ENCODE measurements around the gene NOC4L.
"Not testable (repeated sequence)": the region's sequence is repeated elsewhere in the genome, so short reads cannot be mapped to it uniquely, and the experiment has no call there.

The NOC4L gene

DNA sequence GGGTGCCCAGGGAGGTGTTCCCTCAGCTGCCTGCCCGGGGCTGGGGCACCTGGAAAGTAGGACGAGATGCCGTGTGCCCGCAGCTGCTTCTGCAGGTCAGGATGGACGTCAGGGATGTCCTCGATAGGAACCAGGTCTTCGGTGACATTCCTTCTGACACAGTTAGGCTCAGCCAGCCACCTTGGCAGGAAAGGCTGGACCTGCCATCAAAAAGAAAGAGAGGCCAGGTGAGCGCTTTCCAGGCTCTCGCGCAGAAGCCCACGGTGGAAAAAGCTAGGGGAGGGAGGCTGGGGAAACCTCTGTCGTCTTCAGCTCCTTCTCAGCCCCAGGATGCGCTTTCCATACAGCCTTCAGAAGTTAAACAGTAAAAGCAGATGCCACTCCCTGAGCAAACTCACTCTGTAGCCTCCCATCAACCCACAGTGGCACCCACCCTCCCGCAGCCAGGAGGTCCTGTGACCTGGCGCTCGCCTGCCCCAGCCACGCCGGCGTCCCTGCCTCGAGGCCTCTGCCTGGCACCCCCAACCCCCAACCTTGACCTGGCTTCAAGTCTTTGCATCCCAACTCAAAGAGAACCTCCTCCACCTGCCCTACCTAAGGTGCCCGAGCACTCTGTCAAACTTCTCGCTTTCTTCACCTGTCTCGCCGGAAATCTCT is 1.4 kb upstream of the NOC4L start:
- no peak for DNase-seq (ENCODE audit: low spot score)

DNA sequence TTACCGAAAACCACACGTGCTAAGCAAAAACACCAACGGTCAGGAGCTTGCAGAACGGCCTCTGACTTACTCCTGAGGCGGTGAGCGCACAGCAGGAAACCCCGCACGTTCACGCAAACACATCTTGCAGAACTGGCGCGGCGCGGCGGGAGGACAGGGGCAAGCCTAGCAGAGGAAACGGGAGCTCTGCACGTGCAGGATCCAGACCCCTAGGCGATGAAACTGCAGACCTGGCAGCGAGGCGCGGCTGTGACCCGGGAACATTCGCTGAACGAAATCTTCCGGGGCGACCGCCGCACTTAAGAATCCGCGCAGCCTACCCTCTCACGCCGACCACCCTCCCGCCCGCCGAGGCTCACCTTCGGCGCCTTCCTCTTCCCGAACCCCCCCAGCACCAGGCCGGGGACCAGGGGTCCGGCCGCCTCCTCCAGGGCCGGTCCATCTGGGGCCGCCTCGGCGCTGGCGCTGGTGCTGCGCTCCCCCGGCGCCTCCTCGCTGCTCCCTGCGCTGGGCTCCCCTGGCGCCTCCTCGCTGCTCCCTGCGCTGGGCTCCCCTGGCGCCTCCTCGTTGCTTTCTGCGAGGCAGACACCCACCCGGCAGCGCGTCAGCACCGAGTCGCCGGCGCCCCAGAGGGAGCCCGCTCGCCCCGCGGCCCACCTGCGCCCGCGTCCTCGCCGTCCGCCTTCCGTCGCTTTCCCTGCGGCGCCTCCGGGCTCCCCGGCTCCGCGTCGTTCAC is 753 bp upstream of the NOC4L start:
- no peak for DNase-seq (ENCODE audit: low spot score)

DNA sequence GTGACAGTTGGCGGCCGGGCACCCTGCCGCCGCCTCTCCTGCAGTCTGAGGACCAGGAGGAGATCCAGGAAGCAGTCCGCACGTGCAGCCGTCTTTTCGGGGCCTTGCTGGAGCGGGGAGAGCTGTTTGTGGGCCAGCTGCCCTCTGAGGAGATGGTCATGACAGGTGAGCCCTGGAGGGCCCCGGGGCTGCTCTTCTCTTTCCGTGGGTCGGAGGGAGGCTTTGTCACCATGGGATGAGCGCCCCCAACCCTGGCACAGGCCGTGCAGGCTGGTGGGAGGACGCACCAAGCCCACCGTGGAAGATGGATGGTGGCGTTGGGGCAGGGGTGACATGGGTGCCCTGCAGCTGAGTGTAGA is 532 bp downstream of the NOC4L start:
- DNase-seq (ENCODE audit: low spot score), result no peak

DNA sequence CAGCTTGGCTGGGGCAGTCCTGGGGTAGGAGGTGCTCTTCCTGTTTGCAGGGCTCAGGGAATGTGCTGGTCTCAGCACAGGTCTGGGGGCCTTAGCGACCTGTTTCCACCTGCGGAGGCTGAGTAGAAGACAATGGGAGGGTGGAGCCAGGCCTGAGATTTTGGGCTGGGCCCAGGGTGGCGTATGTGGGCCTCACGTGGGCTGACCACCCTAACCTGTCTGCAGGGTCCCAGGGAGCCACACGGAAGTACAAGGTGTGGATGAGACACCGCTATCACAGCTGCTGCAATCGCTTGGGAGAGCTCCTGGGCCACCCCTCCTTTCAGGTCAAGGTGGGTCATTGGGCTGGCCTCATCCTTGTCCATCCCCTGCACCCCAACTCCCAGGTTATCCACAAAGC is 1.1 kb downstream of the NOC4L start:
- DNase-seq (ENCODE audit: low spot score), result no peak

DNA sequence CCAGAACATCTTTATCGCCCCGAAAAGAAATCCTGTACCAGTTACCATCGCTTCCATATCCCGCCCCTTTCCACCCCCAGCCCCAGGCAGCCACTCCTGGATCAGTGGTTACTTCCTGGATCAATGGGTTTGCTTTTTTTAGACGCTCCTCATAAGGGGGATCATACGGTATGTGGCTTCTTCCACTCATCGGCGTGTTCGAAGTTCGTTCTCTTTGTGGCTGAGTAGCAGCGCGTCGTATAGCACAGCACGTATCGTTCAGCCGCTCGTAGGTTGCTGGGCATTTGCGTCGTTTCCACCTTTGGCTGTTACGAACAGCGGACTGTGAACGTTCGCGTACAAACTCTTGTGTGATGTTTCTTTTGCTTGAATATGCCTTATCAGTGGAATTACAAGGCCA is 1.8 kb downstream of the NOC4L start:
- DNase-seq (ENCODE audit: low spot score), result no peak

DNA sequence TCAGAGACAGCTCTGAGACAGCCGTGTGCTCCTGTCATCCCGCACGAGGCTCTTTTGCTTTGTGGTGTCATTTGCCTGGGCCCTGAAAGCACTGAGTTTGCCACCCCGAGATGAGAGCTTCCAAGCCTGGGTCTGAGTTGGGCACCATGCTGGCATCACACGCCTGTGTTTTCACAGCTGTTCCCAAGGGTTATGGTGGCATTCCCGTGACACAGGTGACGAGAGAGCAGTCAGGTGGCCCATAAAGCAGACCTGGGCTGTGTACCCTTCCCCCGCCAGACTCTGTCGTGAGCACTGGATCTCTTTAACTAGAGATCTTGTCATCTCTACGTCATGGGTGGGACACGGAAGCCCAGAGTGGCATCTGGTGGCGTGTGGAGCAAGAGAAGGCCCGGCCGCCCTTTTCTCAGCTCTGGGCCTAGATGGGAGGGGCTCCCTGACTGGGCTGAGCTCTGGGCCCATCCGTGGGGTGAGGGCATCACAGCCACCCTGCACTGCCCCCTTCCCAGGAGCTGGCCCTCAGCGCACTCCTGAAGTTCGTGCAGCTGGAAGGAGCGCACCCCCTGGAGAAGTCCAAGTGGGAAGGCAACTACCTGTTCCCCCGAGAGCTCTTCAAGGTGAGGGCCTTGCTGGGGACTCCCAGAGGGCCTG is 2.6 kb downstream of the NOC4L start:
- no peak for DNase-seq (ENCODE audit: low spot score)

DNA sequence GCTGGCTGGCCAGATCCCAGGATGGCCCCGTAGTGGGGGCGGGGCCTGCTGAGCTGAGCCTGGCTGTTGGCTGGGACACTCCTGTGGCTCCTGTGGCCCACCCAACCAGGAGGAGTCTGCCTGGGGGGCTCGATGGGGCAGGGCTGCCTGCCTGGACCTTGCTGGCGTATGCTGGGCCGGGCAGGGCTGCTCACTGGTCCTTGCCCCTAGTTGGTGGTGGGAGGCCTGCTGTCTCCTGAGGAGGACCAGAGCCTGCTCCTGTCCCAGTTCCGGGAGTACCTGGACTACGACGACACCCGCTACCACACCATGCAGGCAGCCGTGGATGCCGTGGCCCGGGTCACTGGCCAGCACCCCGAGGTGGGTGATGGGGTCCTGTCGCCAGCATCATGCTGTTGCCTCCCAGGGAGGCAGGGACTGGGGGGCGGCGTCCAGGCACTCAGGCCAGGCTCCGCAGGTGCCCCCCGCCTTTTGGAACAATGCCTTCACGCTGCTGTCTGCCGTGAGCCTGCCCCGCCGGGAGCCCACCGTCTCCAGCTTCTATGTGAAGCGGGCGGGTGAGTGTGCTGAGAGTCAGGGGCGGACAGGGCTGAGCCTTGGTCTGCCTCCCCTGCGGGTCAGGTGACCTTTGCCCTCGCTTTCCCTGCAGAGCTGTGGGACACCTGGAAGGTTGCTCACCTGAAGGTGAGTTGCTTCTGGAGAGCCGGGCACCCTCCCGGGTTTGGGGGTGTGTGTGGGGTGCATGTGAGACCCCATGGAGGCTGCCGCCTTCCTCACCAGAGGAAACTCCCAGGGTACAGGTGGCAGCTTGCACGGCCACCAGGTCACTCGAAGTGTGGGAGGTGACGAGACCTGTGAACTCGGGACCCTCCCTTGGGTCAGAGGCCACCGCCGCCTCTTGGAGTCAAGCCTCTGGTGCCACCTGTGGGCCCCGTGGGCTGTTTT is 3.4 kb downstream of the NOC4L start:
- DNase-seq (ENCODE audit: low spot score), result no peak

DNA sequence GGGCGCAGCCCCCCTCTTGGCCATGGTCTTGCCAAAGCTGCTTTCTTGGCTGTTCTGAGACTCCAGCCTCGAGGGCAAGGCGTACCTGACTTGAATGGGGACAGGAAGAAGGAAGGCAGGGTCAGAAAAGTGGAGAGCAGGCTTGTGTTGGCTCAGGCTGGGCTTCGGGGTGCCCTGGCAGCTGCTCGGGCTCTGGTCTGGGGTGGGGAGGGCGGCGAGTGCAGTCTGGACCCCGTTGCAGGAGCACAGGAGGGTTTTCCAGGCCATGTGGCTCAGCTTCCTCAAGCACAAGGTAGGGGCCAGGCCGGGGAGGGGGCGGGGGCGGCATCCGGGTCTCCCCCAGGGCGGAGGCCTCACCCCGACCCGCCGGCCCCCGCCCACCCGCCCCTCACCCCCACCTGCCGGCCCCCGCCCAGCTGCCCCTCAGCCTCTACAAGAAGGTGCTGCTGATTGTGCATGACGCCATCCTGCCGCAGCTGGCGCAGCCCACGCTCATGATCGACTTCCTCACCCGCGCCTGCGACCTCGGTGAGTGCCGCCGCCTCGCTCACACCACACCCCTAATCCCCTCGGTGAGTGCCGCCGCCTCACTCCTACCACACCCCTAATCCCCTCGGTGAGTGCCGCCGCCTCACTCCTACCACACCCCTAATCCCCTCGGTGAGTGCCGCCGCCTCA is 4.2 kb downstream of the NOC4L start:
- DNase-seq (ENCODE audit: low spot score), result no peak

DNA sequence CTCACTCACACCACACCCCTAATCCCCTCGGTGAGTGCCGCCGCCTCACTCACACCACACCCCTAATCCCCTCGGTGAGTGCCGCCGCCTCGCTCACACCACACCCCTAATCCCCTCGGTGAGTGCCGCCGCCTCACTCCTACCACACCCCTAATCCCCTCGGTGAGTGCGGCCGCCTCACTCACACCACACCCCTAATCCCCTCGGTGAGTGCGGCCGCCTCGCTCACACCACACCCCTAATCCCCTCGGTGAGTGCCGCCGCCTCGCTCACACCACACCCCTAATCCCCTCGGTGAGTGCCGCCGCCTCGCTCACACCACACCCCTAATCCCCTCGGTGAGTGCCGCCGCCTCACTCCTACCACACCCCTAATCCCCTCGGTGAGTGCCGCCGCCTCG is 5.3 kb downstream of the NOC4L start:
- DNase-seq (ENCODE audit: low spot score), result not testable (repeated sequence)

DNA sequence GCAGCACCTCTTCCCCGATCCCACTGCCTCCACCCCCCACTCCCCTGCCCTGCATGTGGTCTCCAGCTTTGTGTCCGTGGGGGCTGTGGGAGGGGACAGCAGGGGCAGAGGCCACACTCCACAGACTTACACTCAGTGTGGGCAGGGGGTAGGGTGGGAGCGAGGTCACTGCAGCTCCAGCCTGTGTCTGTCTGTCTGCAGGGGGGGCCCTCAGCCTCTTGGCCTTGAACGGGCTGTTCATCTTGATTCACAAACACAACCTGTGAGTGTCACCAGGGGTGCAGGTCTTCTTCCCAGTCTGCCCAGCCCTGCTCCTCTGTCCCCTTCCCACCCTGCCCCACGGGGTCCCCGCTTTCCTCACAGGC is 6.5 kb downstream of the NOC4L start:
- DNase-seq (ENCODE audit: low spot score), result no peak

DNA sequence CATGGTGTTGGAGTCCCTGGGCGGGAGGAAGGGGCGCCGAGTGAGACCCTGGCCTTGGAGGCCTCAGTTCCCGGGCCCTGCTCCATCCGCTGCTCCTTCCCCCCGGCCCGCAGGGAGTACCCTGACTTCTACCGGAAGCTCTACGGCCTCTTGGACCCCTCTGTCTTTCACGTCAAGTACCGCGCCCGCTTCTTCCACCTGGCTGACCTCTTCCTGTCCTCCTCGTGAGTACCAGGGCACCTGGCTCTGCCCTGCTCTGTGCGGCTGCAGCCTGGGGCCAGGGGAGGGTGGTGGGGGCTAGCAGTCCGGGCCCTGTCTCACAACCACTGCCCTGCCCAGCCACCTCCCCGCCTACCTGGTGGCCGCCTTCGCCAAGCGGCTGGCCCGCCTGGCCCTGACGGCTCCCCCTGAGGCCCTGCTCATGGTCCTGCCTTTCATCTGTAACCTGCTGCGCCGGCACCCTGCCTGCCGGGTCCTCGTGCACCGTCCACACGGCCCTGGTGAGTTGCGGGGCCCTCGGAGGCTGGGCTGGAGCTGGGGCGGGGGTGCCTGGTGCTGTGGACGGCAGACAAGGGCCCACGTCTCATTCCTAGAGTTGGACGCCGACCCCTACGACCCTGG is 7.0 kb downstream of the NOC4L start:
- DNase-seq (ENCODE audit: low spot score), result no peak

DNA sequence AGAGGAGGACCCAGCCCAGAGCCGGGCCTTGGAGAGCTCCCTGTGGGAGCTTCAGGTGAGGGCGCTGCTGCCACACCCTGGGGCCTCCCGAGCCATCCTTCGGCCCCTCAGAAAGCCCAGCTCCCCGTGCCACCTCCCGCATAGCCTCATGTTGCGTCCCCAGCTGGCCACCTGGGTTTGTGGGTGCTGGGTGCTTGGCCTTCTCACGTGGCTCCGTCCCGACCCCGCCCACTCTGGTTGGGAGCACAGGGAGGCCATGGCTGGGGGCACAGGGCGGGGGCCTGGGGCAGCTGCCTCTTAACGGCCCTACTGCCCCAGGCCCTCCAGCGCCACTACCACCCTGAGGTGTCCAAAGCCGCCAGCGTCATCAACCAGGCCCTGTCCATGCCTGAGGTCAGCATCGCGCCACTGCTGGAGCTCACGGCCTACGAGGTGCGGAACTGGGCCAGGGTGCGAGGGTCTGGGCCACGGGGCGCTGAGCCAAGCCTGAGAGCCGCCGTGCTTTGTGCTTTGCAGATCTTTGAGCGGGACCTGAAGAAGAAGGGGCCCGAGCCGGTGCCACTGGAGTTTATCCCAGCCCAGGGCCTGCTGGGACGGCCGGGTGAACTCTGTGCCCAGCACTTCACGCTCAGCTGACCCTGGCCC is 7.6 kb downstream of the NOC4L start:
- no peak for DNase-seq (ENCODE audit: low spot score)

DNA sequence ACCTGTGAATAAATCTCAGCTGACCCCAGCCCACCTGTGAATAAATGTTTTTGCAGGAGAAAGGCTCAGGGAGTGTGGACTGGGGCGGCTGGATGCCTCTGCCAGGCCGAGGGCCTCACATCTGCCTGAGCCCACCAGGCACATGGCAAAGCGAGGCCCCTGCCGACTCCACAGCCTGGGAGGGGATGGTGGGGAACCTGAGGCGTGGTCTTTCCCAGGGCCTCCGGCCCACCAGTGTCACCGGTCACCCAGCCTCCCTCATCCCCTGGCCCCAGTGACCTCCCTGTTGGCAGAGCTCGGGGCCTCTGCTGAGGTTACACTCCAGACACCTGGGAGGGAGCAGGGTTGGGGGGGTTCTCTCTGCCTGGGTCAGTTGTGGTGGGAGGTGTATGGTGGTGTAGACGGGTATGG is 8.2 kb downstream of the NOC4L start:
- DNase-seq (ENCODE audit: low spot score), result no peak

DNA sequence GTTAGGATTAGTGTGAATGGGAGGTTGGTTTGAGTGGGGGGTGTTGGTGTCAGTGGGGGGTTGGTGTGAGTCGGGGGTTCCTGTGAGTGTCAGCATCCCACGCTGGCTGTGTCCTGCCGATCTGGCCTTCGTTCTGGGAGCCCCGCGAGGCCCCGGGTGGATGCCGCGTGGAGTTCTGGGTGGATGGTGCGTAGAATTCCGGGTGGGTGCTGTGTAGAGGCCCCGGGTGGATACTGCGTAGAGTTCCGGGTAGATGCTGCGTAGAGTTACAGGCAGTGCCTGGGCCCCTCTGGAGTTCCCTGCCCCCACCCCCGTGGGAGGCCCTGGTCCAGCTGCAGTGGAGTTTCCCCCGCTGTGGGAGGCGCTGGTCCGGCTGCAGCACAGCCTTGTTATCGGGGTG is 8.7 kb downstream of the NOC4L start:
- no peak for DNase-seq (ENCODE audit: low spot score)

DNA sequence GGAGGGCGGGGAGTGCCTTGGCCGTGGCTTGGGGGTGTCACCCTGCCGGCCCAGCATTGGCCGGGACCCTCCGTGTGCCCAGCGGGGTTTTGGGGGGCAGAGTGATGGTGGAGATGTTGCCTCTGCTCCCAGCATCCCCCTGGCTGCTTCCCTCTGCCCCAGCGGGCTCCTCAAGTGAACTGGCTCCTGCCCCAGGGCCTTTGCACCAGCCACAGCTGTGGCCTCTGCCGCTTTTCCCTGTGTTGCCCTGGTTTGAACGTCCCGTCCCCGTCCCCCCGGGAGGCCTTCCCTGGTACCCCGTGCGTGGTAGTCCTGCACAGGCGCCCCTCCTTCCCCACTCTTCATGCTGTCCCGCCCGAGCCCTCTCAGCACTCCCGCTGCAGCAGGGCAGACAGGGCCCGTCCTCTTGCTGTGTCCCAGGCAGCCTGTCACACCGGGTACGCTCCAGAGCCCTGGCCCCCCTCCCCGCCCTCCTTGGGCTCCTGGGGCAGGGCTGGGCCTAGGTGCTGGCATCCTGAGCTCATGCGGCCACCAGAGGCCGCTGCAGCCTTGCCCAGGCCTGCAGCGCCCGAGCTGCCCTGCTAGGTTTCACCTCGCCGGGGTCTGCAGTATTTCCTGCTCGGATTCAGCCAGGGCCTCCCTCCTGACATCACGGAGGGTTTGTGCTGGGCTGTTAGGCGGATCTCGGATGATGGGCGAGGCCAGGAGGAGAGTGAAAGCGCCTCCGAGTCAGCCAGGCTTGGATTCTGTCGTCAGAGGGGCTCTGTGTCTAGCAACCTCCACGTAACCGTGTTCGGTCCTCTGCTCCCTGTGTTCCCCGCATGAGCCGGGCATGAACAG is 9.5 kb downstream of the NOC4L start:
- DNase-seq (ENCODE audit: low spot score), result peak; percentile 58

DNA sequence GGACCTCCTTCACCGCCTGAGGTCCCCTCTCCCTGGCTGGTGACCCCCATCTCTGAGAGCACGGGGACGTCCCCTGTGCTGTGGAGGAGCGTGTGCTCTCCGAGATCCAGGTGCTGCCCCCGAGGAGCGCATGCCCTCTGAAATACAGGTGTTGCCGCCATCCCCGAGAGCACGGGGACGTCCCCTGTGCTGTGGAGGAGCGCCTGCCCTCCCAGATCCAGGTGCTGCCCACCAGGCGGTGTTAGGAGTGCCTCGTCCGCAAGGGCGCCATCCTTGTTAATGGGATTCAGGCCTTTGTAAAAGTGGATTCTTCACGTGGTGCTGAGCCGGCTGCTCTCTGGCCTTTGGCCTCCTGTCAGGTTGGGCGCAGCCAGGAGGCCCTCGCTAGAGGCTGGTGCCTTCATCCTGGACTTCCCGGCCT is 10.1 kb downstream of the NOC4L start:
- DNase-seq (ENCODE audit: low spot score), result no peak

DNA sequence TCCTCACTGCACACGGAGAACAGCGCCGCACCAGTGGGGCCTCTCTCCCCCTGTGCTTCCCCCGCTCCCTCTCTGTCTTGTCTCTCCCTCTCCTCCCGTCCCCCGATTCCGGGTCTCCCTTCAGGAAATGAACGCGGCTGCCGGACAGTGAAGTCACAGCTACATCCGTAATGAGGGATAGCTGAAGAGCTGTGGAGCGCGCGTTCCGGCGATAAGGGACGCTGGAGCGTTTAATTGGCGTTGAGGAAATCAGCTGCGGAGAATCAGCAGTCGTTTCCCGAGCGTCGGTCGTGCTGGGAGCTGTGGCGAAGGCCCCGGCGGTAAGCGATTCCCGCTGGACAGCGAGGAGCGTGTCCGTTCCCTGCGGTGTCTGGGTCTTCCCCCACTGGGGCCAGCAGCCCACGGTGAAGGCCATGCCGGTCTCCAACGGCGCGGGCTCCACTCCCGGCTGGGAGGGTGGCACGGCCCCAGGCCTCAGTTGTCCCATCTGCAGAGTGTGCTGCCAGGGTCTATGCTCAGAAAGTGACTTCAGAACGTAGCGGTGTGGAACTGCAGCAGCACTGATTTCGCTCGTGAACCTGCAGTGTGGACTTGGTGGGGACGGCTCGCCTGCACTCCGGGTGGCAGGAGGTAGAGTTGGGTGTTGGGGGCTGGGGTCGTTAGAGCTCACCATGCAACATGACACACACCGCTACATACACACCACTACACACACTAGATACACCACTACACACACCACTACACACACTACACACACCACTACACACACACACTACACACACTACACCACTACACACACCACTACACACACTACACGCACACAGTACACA is 10.9 kb downstream of the NOC4L start:
- DNase-seq (ENCODE audit: low spot score), result no peak

DNA sequence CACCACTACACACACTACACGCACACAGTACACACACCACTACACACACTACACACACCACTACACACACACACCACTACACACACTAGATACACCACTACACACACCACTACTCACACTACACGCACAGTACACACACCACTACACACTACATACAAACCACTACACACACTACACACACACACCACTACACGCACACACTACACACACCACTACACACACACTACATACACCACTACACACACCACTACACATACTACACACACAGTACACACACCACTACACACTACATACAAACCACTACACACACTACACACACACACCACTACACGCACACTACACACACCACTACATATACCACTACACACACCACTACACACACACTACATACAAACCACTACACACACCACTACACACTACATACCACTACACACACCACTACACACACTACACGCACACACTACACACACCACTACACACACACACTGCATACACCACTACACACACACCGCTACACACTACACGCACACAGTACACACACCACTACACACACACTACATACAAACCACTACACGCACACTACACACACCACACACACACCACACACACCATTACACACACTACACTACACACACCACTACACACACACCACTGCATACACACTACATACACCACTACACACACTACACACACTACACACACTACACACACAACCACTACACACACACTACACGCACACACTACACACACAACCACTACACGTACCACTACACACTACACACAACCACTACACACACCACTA is 11.7 kb downstream of the NOC4L start:
- no peak for DNase-seq (ENCODE audit: low spot score)

All from COLO829 (cell line).